HG03521 (cell line): Measurements from ENCODE around the gene NLRC5.
"Not testable (repeated sequence)": the region's sequence is repeated elsewhere in the genome, so short reads cannot be mapped to it uniquely, and the experiment has no call there.

Source experiments
- ATAC-seq: cut with Tn5 transposase; IDR thresholded peaks from one replicate; pipeline ENCODE4 v1.9.1; 2021; ENCODE audit warnings: mild to moderate bottlenecking, moderate library complexity; ENCODE audit not compliant: unreplicated experiment

Gene NLRC5

GRCh38 chr16:56982695-56983094 is 6.7 kb upstream of the NLRC5 start:
- ATAC-seq: no peak

GRCh38 chr16:56983211-56983751 is 6.1 kb upstream of the NLRC5 start:
- ATAC-seq: no peak

- ATAC-seq: no peak
Measured at GRCh38 chr16:56984639-56985038, 4.7 kb upstream of the NLRC5 start.

- ATAC-seq: no peak
Measured at GRCh38 chr16:56985288-56985961, 3.9 kb upstream of the NLRC5 start.

GRCh38 chr16:56985962-56986360 is 3.4 kb upstream of the NLRC5 start:
- no peak for ATAC-seq

- no peak for ATAC-seq
Measured at GRCh38 chr16:56986361-56986760, 3.0 kb upstream of the NLRC5 start.

- ATAC-seq: not testable (repeated sequence)
Measured at GRCh38 chr16:56986908-56987307, 2.4 kb upstream of the NLRC5 start.

GRCh38 chr16:56987692-56988091 is 1.7 kb upstream of the NLRC5 start:
- ATAC-seq: no peak

- ATAC-seq: no peak
Measured at GRCh38 chr16:56988161-56988947, 1.0 kb upstream of the NLRC5 start.

- no peak for ATAC-seq
Measured at GRCh38 chr16:56989988-56990387, 631 bp downstream of the NLRC5 start.

GRCh38 chr16:56990407-56991286 is 1.3 kb downstream of the NLRC5 start:
- ATAC-seq: no peak

- not testable (repeated sequence) for ATAC-seq
Measured at GRCh38 chr16:56992431-56992830, 3.1 kb downstream of the NLRC5 start.

- no peak for ATAC-seq
Measured at GRCh38 chr16:56993204-56993603, 3.8 kb downstream of the NLRC5 start.

GRCh38 chr16:56994311-56994710 is 5.0 kb downstream of the NLRC5 start:
- no peak for ATAC-seq

GRCh38 chr16:56995136-56995805 is 5.9 kb downstream of the NLRC5 start:
- ATAC-seq: no peak

- ATAC-seq: no peak
Measured at GRCh38 chr16:56997264-56997663, 7.9 kb downstream of the NLRC5 start.

- no peak for ATAC-seq
Measured at GRCh38 chr16:56997931-56998330, 8.6 kb downstream of the NLRC5 start.

- no peak for ATAC-seq
Measured at GRCh38 chr16:56998352-56998751, 9.0 kb downstream of the NLRC5 start.

GRCh38 chr16:56998861-56999260 is 9.5 kb downstream of the NLRC5 start:
- ATAC-seq: no peak

GRCh38 chr16:56999409-57000270 is 10.3 kb downstream of the NLRC5 start:
- ATAC-seq: no peak
